A673 (cell line): ENCODE data around the gene ACVR1C.

Experiments
- CTCF ChIP-seq: fragments of 300-800, 200-600 bp; sonication (generic); conservative IDR thresholded peaks from 2 replicates; pipeline ENCODE4 v1.5.1; 2017; ENCODE audit warnings: low read depth, mild to moderate bottlenecking, antibody characterized with exemption, low read length, moderate library complexity, mixed read lengths
- EZH2 ChIP-seq: fragments of 200-600 bp; sonication (generic); IDR thresholded peaks from 2 replicates; pipeline ENCODE4 v1.6.1; 2017; ENCODE audit warnings: borderline replicate concordance, low read depth, mild to moderate bottlenecking, mixed read lengths, antibody characterized with exemption, low read length; ENCODE audit not compliant: poor library complexity, severe bottlenecking

DNA sequence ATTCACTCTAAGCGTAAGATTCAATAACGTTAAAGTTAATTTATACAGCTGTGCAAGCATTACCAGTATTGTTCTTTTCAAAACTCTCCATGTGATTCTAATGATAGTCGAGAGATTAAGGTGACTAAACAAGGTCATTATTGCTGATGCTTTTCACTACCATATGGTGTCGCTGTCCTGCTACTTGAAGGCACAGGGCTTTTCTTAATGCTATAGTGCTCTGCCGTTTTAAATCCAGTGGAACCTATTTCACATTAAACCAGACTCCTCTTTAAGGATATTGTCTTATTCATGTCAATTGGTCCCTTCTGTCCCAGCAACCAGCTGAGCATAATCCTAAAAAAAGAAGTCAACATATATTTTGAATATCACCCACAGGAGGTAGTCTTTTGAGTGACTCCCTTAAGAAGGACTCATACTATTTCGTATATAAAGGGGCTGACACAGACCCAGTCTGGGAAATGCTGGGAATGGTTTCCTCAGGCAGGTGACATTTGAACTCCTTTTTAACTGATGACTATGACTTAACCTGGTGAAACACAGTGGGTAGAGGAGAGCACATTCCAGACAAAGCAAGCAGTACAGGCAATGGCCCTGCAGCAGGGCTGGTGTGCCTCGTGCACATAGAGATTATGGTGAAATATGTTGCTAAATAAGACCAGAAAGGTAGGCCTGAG, 130.9 kb downstream of the ACVR1C start:
- TF ChIP-seq CTCF (peak; percentile 86), EZH2 (no peak)
